B cell (primary cell): Measurements from ENCODE around the gene CLCN1. TPM values are rescaled to one million over a fixed set of nuclear protein-coding genes. Genes with fewer than 3 reads are reported as not detected.

Experiments used
- ATAC-seq: fragments of 200-7000 bp; cut with Tn5 transposase; one replicate; pipeline ENCODE4 v1.10.0; 2021; ENCODE audit warnings: low read depth, mild to moderate bottlenecking, moderate number of reproducible peaks, moderate library complexity
- CTCF ChIA-PET: fragments of 350-600 bp; sonication (Branson Sonifier 250); formaldehyde crosslinking; loops from one replicate; lab custom pipeline; 2021; ENCODE audit warnings: antibody characterized with exemption, inconsistent platforms; lab: Charles Lee
- POLR2A ChIA-PET: fragments of 350-600 bp; sonication (Branson Sonifier 250); formaldehyde crosslinking; loops from one replicate; lab custom pipeline; 2021; ENCODE audit warnings: antibody characterized with exemption; lab: Charles Lee
- DNase-seq: peaks from one replicate; pipeline ENCODE4 v3.0.0; 2013
- H2AFZ ChIP-seq: 2 replicates; pipeline ENCODE4 v1.6.1; 2012; ENCODE audit warnings: mild to moderate bottlenecking, low read depth, low read length; ENCODE audit not compliant: insufficient read depth, poor library complexity, severe bottlenecking
- H3K27ac ChIP-seq, 2 donors: 1 replicate in 1 of 2; 2 replicates in 1 of 2; pipeline ENCODE4 v1.5.1; 2012 to 2013; ENCODE audit warnings: low read length in 2 of 2, mild to moderate bottlenecking in 2 of 2, moderate library complexity in 1 of 2
- H3K27me3 ChIP-seq, 4 experiments: fragments of 200-600 bp in 1 of 4; sonication (generic) in 1 of 4; replicated peaks in 1 of 4; 1 replicate in 2 of 4; 2 replicates in 2 of 4; pipeline versions ENCODE4 v1.6.1 to v1.7.0; 2013 to 2016; ENCODE audit warnings: low read length in 3 of 4, mild to moderate bottlenecking in 2 of 4, mixed read lengths in 1 of 4, moderate library complexity in 1 of 4; ENCODE audit not compliant: insufficient read depth in 4 of 4, control insufficient read depth in 3 of 4; ENCODE audit errors: control extremely low read depth in 1 of 4
- H3K36me3 ChIP-seq, 2 experiments: replicated peaks in 1 of 2; 1 replicate in 1 of 2; 2 replicates in 1 of 2; pipeline versions ENCODE4 v1.6.1 to v1.7.1; 2013; ENCODE audit warnings: low read length in 1 of 2; ENCODE audit not compliant: insufficient read depth in 2 of 2, control insufficient read depth in 1 of 2; ENCODE audit errors: control extremely low read depth in 1 of 2, extremely low read depth in 1 of 2
- H3K4me1 ChIP-seq, 2 donors: fragments of 200-600 bp in 1 of 2; sonication (generic) in 1 of 2; 1 replicate in 1 of 2; 2 replicates in 1 of 2; pipeline versions ENCODE4 v1.5.1 to v1.6.1; 2013 to 2017; ENCODE audit warnings: low read length in 2 of 2; ENCODE audit not compliant: control insufficient read depth in 2 of 2, insufficient read depth in 2 of 2
- H3K4me2 ChIP-seq: replicated peaks from 2 replicates; pipeline ENCODE3; 2012; ENCODE audit warnings: mild to moderate bottlenecking, low read depth, low read length; ENCODE audit not compliant: poor library complexity, severe bottlenecking
- H3K4me3 ChIP-seq, 5 experiments: fragments of 200-600 bp in 1 of 5; sonication (generic) in 1 of 5; 1 replicate in 3 of 5; 2 replicates in 2 of 5; pipeline versions ENCODE4 v1.5.1 to v1.7.0; 2011 to 2016; ENCODE audit warnings: low read length in 4 of 5, mild to moderate bottlenecking in 4 of 5, low read depth in 2 of 5, control low read depth in 1 of 5, moderate library complexity in 1 of 5; ENCODE audit not compliant: insufficient read depth in 1 of 5; ENCODE audit errors: control extremely low read depth in 1 of 5, extremely low read depth in 1 of 5
- H3K79me2 ChIP-seq: fragments of 200-600 bp; sonication (generic); one replicate; pipeline ENCODE4 v1.6.0; 2016; ENCODE audit warnings: low read length; ENCODE audit not compliant: control insufficient read depth, insufficient read depth
- H3K9ac ChIP-seq: fragments of 200-600 bp; sonication (generic); 2 replicates; pipeline ENCODE4 v1.6.1; 2017; ENCODE audit warnings: mild to moderate bottlenecking, low read length, moderate library complexity
- H3K9me3 ChIP-seq, 3 donors: one replicate each; pipeline versions ENCODE4 v1.6.1 to v1.7.1; 2013; ENCODE audit warnings: low read length in 2 of 3; ENCODE audit not compliant: control insufficient read depth in 2 of 3, insufficient read depth in 1 of 3; ENCODE audit errors: control extremely low read depth in 1 of 3
- H4K20me1 ChIP-seq: 2 replicates; pipeline ENCODE4 v1.6.0; 2012; ENCODE audit warnings: mild to moderate bottlenecking, low read length; ENCODE audit not compliant: insufficient read depth, control insufficient read depth, poor library complexity, severe bottlenecking
- H3K27ac Mint-ChIP-seq: one replicate; pipeline ENCODE4 v1.8.0; 2021; ENCODE audit warnings: mixed read lengths
- H3K27me3 Mint-ChIP-seq: one replicate; pipeline ENCODE4 v1.8.0; 2021; ENCODE audit warnings: mixed read lengths
- H3K4me1 Mint-ChIP-seq: one replicate; pipeline ENCODE4 v1.8.0; 2021; ENCODE audit warnings: mixed read lengths
- H3K4me3 Mint-ChIP-seq: one replicate; pipeline ENCODE4 v1.8.0; 2021; ENCODE audit warnings: mixed read lengths
- H3K9me3 Mint-ChIP-seq: one replicate; pipeline ENCODE4 v1.8.0; 2022; ENCODE audit warnings: mixed read lengths; ENCODE audit not compliant: insufficient read depth
- EZH2 ChIP-seq: IDR thresholded peaks from 2 replicates; pipeline ENCODE4 v1.6.1; 2012; ENCODE audit warnings: borderline replicate concordance, low read depth, mild to moderate bottlenecking, moderate library complexity, low read length; ENCODE audit not compliant: insufficient read depth, poor library complexity, severe bottlenecking
- WGBS: methylation state at CpG from one replicate; pipeline ENCODE4 v1.1.5; 2013; ENCODE audit warnings: missing lambda C conversion rate; ENCODE audit not compliant: insufficient coverage; 5-methylcytosine and 5-hydroxymethylcytosine counted together
- intact Hi-C: fragments of 100-400 bp; cut with micrococcal nuclease; formaldehyde crosslinking; loops from one replicate; pipeline ENCODE4 v1.10.0; 2022
- polyA plus RNA-seq: library from polyadenylated mRNA; depleted of rRNA; stranded (reverse); fragments of >200 nt; gene quantifications from 2 replicates; pipeline ENCODE4 v1.2.3, GENCODE V29; 2012
- total RNA-seq, 2 donors: library from RNA; stranded (reverse); fragments of 120-200 nt in 1 of 2; gene quantifications; 1 replicate in 1 of 2; 2 replicates in 1 of 2; pipeline versions ENCODE4 v1.2.3 to v1.2.4, GENCODE V29; 2013 to 2022
- TF ChIP-seq, protein P1 (sequence below): fragments of 200-600 bp; IDR thresholded peaks from one replicate; pipeline ENCODE4 v1.8.0; 2022; ENCODE audit warnings: antibody characterized with exemption, mild to moderate bottlenecking

Gene CLCN1
- total and polyA plus RNA-seq, 2 donors (not counting 1 experiment from before 2014, with no cell fraction given) = not detected

DNA sequence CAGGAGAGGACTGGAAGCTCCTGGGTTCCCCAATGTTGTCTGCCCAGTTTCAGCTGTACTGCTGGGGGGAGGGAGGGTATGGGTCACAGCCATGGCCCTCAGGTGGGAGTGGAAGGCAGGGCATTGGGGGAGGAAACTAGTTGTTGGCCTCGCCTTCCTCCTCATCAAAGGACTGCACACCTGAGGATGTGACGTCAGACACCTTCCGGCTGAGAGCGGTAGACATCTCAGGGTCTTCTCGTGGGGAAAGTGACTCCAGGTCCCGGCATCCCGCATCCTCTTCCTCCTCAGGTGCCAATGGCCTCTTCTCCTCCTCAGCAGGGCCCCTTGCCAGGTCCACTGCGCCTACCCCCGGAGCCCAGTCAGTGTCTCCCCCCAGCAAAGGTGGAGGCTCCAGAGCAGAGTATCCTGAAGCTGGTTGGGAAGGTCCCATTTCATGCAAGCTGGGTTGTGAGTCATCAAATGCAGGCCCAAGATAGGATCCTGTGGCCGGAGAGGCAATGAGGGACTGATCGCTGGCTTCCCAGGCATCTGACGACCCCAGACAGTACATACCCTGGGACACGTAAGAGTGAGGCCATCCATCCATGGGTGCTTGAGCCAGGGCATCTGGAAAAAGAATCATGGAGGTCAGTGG lies 40.6 kb downstream of the CLCN1 start:
- intact Hi-C loops = no loop called here
- POLR2A ChIA-PET = no interaction called here
- no peak overlapping the region for H3K4me3 ChIP-seq
- no peaks in the 10 kb centered on the region for H4K20me1 ChIP-seq
- H3K36me3 ChIP-seq = no peaks in the 10 kb centered on the region
- peaks cover 6% of the 10 kb centered on the region for H3K4me1 Mint-ChIP-seq
- no peak overlapping the region for H3K4me2 ChIP-seq
- ATAC-seq (no peak), DNase-seq (no peak)
- WGBS = 87% methylated on average over 12 of the region's 13 CpGs
- H3K9me3 Mint-ChIP-seq = no peaks in the 10 kb centered on the region
- CTCF ChIA-PET = interaction anchor here (1.1 to 1.8 kb wide), 3 partner anchors 9 to 116 kb away, joined by 4 to 8 read pairs (median 5); no protein-coding TSS in a partner anchor
- H3K9me3 ChIP-seq = peaks cover 0 to 5% (median 0%) of the 10 kb centered on the region in 3 donors
- TF ChIP-seq EZH2 = no peak
- TF ChIP-seq, protein P1, sequence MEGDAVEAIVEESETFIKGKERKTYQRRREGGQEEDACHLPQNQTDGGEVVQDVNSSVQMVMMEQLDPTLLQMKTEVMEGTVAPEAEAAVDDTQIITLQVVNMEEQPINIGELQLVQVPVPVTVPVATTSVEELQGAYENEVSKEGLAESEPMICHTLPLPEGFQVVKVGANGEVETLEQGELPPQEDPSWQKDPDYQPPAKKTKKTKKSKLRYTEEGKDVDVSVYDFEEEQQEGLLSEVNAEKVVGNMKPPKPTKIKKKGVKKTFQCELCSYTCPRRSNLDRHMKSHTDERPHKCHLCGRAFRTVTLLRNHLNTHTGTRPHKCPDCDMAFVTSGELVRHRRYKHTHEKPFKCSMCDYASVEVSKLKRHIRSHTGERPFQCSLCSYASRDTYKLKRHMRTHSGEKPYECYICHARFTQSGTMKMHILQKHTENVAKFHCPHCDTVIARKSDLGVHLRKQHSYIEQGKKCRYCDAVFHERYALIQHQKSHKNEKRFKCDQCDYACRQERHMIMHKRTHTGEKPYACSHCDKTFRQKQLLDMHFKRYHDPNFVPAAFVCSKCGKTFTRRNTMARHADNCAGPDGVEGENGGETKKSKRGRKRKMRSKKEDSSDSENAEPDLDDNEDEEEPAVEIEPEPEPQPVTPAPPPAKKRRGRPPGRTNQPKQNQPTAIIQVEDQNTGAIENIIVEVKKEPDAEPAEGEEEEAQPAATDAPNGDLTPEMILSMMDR = no peak
- H3K4me1 ChIP-seq = no peaks in the 10 kb centered on the region
- peaks cover 50% of the 10 kb centered on the region for H3K27me3 Mint-ChIP-seq
- no peak overlapping the region for H3K9ac ChIP-seq
- no peak overlapping the region for H2AFZ ChIP-seq
- H3K27ac Mint-ChIP-seq = no peak overlapping the region
- H3K4me3 Mint-ChIP-seq = no peak overlapping the region
- H3K27me3 ChIP-seq = peaks cover 0 to 18% (median 5%) of the 10 kb centered on the region in 4 experiments
- H3K79me2 ChIP-seq = no peaks in the 10 kb centered on the region
- H3K27ac ChIP-seq = no peak overlapping the region

DNA sequence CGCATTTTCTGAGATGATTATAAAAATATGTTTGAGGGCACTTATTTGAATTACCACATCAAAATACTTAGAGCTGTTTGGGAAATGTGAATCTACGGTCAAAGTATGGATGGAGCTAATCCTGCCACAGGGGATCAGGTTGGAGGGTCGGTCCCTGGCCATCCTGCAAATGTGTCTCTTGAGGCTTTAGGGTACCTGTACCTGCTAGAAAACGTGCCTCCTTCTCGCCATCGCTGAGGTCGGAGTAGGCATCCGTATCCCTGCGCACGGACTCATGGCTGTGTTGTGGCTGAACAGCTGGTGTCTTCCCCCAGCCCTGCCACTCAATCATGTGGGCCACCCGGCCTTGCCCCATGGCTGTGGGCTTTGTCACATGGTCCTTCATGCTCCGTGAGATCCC lies 42.7 kb downstream of the CLCN1 start:
- Histone ChIP-seq H3K4me1 (peaks cover 12% of the 10 kb centered on the region in 2 donors), H3K4me2 (no peak overlapping the region), H2AFZ (no peak overlapping the region), H3K27me3 (peaks cover 0 to 34% (median 15%) of the 10 kb centered on the region in 4 experiments), H3K27ac (no peak overlapping the region), H3K9ac (no peak overlapping the region), H3K4me3 (no peak overlapping the region), H3K79me2 (no peaks in the 10 kb centered on the region), H3K9me3 (peaks cover 0 to 5% (median 0%) of the 10 kb centered on the region in 3 donors), H3K36me3 (no peaks in the 10 kb centered on the region), H4K20me1 (no peaks in the 10 kb centered on the region)
- ATAC-seq = no peak
- 85% methylated on average over 11 of the region's 12 CpGs for WGBS
- TF ChIP-seq, protein P1 = no peak
- no peak for TF ChIP-seq EZH2
- H3K27me3 Mint-ChIP-seq = peaks cover 47% of the 10 kb centered on the region
- H3K4me3 Mint-ChIP-seq = no peak overlapping the region
- H3K9me3 Mint-ChIP-seq = no peaks in the 10 kb centered on the region
- no peak for DNase-seq
- intact Hi-C loops = no loop called here
- no peak overlapping the region for H3K27ac Mint-ChIP-seq
- peaks cover 13% of the 10 kb centered on the region for H3K4me1 Mint-ChIP-seq
- ChIA-PET POLR2A (interaction anchor here (0.6 kb wide), 2 partner anchors 14 to 65 kb away, joined by 5 read pairs; no protein-coding TSS in a partner anchor), CTCF (interaction anchor here (1.0 to 1.2 kb wide), 2 partner anchors 16 to 109 kb away, joined by 3 read pairs; no protein-coding TSS in a partner anchor)
